ENCODE measurements around the gene CRACR2A. TPM values are rescaled to one million over a fixed set of nuclear protein-coding genes. Genes with fewer than 3 reads are reported as not detected.

CRACR2A gene
- total RNA-seq, 4 donors from 2014 or later: 4.8 to 18.2 (median 10.6) TPM

DNA sequence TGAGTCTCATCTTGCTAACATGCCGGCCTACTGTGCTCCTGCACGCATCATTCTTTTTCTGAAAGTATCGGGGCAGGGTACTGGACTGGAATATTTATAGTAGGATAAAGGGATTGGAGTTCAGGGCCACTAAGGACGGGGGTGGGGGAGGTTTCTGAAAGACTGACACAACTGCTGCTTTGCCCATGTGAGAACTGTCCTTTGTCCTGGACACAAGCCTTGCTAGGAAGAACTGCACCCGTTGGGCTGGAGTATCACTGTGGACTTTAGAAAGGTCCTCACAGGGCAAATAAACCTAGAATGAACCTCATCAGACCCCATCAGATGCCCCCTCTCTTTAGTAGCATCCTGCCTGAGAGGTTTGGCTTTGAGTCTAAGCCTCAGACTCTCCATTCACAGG is 174.4 kb downstream of the CRACR2A start:
- Histone ChIP-seq H3K36me3 (no peaks in the 10 kb centered on the region), H3K27me3 (peaks cover 14% of the 10 kb centered on the region), H3K4me3 (no peak overlapping the region), H3K27ac (no peak overlapping the region), H3K9me3 (no peaks in the 10 kb centered on the region), H3K4me1 (no peaks in the 10 kb centered on the region)
- TF ChIP-seq EP300 (IDR thresholded peaks at IDR 0.05) (no peak), POLR2A (IDR thresholded peaks at IDR 0.05) (no peak), POLR2AphosphoS5 (IDR thresholded peaks at IDR 0.05) (no peak)
- TF ChIP-seq, protein P1, sequence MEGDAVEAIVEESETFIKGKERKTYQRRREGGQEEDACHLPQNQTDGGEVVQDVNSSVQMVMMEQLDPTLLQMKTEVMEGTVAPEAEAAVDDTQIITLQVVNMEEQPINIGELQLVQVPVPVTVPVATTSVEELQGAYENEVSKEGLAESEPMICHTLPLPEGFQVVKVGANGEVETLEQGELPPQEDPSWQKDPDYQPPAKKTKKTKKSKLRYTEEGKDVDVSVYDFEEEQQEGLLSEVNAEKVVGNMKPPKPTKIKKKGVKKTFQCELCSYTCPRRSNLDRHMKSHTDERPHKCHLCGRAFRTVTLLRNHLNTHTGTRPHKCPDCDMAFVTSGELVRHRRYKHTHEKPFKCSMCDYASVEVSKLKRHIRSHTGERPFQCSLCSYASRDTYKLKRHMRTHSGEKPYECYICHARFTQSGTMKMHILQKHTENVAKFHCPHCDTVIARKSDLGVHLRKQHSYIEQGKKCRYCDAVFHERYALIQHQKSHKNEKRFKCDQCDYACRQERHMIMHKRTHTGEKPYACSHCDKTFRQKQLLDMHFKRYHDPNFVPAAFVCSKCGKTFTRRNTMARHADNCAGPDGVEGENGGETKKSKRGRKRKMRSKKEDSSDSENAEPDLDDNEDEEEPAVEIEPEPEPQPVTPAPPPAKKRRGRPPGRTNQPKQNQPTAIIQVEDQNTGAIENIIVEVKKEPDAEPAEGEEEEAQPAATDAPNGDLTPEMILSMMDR (IDR thresholded peaks at IDR 0.05): no peak
- WGBS: 78% methylated on average over 5 of the region's 5 CpGs
- no peak for DNase-seq (ENCODE audit: low spot score in 2 of 2)

DNA sequence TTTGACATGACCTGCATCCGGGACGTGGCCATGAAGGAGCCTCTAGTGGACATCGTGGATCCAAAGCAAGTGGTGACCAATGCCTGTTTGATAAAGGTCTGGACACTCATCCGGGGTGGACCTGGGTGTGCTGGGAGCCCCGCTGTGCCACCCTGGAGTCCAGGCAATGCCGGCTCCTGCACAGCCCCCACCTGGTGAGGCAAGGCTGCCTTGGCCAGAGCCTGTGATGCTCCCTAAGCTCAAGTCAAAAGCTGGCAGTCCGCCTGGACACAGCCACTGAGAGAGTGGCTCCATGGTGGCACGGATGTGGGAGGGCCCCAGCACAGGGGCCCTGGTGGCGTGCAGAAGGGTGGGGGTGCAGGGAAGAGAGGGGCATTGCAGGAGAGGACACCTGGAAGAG is 176.0 kb downstream of the CRACR2A start:
- no peaks in the 10 kb centered on the region for H3K36me3 ChIP-seq
- H3K4me3 ChIP-seq: no peak overlapping the region
- H3K27ac ChIP-seq: no peak overlapping the region
- peaks cover 14% of the 10 kb centered on the region for H3K27me3 ChIP-seq
- H3K9me3 ChIP-seq: no peaks in the 10 kb centered on the region
- no peaks in the 10 kb centered on the region for H3K4me1 ChIP-seq
- TF ChIP-seq EP300 (IDR thresholded peaks at IDR 0.05) (no peak), POLR2A (IDR thresholded peaks at IDR 0.05) (no peak), POLR2AphosphoS5 (IDR thresholded peaks at IDR 0.05) (no peak)
- TF ChIP-seq, protein P1 (IDR thresholded peaks at IDR 0.05): no peak
- WGBS: 81% methylated on average over 5 of the region's 9 CpGs
- DNase-seq (ENCODE audit: low spot score in 2 of 2): no peak

DNA sequence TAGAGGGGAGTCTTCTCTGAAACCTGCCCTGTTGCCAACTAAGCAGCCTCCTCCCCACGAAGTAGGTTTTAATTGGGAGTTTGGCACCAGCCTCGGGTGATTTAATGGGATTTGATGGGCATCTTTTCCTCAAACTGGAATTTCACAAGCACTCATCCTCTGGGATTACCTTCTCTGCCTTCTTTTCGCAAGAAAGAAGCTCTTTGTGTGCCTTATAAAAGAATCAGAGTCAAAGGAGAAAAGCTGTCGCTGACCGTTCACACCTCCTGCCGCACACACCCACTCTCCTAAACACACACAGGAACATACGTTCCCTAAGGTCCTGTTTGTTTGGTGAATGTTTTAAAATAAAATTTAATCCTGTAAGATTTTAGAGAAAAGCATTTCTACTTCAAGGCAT is 177.9 kb downstream of the CRACR2A start:
- Histone ChIP-seq H3K4me1 (no peaks in the 10 kb centered on the region), H3K36me3 (no peaks in the 10 kb centered on the region), H3K27me3 (peaks cover 14% of the 10 kb centered on the region), H3K9me3 (no peaks in the 10 kb centered on the region), H3K27ac (no peak overlapping the region), H3K4me3 (no peak overlapping the region)
- 60% methylated on average over 7 of the region's 7 CpGs for WGBS
- TF ChIP-seq POLR2AphosphoS5 (IDR thresholded peaks at IDR 0.05): no peak
- no peak for TF ChIP-seq EP300 (IDR thresholded peaks at IDR 0.05)
- TF ChIP-seq, protein P1 (IDR thresholded peaks at IDR 0.05): no peak
- TF ChIP-seq POLR2A (IDR thresholded peaks at IDR 0.05): no peak
- DNase-seq (ENCODE audit: low spot score in 2 of 2): no peak

DNA sequence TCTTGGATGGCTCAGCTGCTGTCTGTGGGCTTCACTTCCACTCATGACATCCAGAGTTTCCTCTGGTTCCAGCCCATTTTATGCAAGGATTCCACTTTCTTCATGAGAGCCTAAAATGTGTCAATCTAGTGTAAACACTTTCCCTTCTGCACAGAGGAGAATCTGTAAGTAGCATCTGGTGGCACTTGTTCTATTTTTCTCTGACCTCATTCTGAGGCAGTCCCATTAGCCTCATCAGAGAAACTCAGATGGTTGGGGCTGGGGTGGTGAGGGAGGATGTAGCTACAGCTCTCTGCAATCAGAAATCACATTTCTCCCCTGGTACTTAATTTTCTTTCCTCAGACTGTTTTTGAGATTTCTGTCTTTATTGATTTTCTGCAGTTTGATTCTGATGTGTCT is 180.3 kb downstream of the CRACR2A start:
- Histone ChIP-seq H3K27me3 (peaks cover 14% of the 10 kb centered on the region), H3K36me3 (no peaks in the 10 kb centered on the region), H3K9me3 (no peaks in the 10 kb centered on the region), H3K27ac (no peak overlapping the region), H3K4me3 (no peak overlapping the region), H3K4me1 (no peaks in the 10 kb centered on the region)
- no peak for DNase-seq (ENCODE audit: low spot score in 2 of 2)
- no peak for TF ChIP-seq POLR2AphosphoS5 (IDR thresholded peaks at IDR 0.05)
- TF ChIP-seq, protein P1 (IDR thresholded peaks at IDR 0.05): no peak
- no peak for TF ChIP-seq EP300 (IDR thresholded peaks at IDR 0.05)
- no peak for TF ChIP-seq POLR2A (IDR thresholded peaks at IDR 0.05)

DNA sequence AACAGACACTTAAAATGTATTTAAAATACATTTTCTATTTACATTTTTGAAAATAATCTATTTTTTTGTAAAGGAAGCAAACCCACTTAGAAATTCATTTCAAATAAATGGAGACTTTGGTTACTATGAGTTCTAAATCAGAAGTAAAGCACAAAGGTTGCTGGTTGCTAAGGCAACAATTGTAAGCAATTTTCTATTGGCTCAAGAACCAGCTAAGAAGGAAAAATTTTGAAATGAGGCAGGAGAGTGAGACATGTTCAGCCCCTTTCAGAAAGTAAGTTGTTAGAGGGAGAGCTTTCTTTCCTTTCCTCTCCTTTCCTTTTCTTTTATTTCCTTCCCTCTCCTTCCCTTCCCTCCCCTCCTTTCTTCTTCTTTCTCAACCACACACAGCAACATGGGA is 181.2 kb downstream of the CRACR2A start:
- TF ChIP-seq POLR2A (IDR thresholded peaks at IDR 0.05) (no peak), EP300 (IDR thresholded peaks at IDR 0.05) (no peak)
- TF ChIP-seq, protein P1 (IDR thresholded peaks at IDR 0.05): no peak
- Histone ChIP-seq H3K27me3 (peaks cover 7% of the 10 kb centered on the region), H3K4me1 (no peaks in the 10 kb centered on the region), H3K9me3 (no peaks in the 10 kb centered on the region), H3K27ac (no peak overlapping the region), H3K4me3 (no peak overlapping the region), H3K36me3 (no peaks in the 10 kb centered on the region)
- no peak for DNase-seq (ENCODE audit: low spot score in 2 of 2)

Measured in suprapubic skin (tissue), 4 donors.